Measurements from ENCODE around the gene FMNL3. TPM values are rescaled to one million over a fixed set of nuclear protein-coding genes. Genes with fewer than 3 reads are reported as not detected.

Gene FMNL3
- total RNA-seq, 4 donors from 2014 or later, result 9.6 to 14.6 (median 12.8) TPM

- no peak overlapping the region for H3K4me3 ChIP-seq
- no peaks in the 10 kb centered on the region for H3K9me3 ChIP-seq
- DNase-seq (ENCODE audit: extremely low spot score), result no peak
- TF ChIP-seq CTCF (IDR thresholded peaks at IDR 0.05), result no peak
- TF ChIP-seq POLR2A (IDR thresholded peaks at IDR 0.05; ENCODE audit: low read depth), result no peak
- no peak for TF ChIP-seq POLR2AphosphoS5 (IDR thresholded peaks at IDR 0.05)
- TF ChIP-seq EP300 (IDR thresholded peaks at IDR 0.05), result no peak
- no peak overlapping the region for H3K27ac ChIP-seq (replicated peaks in 1 of 4)
- no peaks in the 10 kb centered on the region for H3K36me3 ChIP-seq
- H3K27me3 ChIP-seq, result no peaks in the 10 kb centered on the region
- H3K4me1 ChIP-seq, result peaks cover 20 to 28% (median 21%) of the 10 kb centered on the region in 4 donors
- intact Hi-C loops (cut with DNase I), result no loop called here
Observed at GRCh38 chr12:49696723-49697122, 10.5 kb downstream of the FMNL3 start.

- Histone ChIP-seq H3K9me3 (no peaks in the 10 kb centered on the region), H3K36me3 (no peaks in the 10 kb centered on the region), H3K27ac (replicated peaks in 1 of 4) (no peak overlapping the region), H3K27me3 (no peaks in the 10 kb centered on the region), H3K4me1 (peaks cover 13 to 23% (median 19%) of the 10 kb centered on the region in 4 donors), H3K4me3 (no peak overlapping the region)
- intact Hi-C loops (cut with DNase I), result no loop called here
- 86% methylated on average over 5 of the region's 8 CpGs for WGBS
- DNase-seq (ENCODE audit: extremely low spot score), result no peak
- TF ChIP-seq POLR2AphosphoS5 (IDR thresholded peaks at IDR 0.05), result no peak
- no peak for TF ChIP-seq POLR2A (IDR thresholded peaks at IDR 0.05; ENCODE audit: low read depth)
- no peak for TF ChIP-seq EP300 (IDR thresholded peaks at IDR 0.05)
- TF ChIP-seq CTCF (IDR thresholded peaks at IDR 0.05), result no peak
Observed at GRCh38 chr12:49693931-49694444, 13.2 kb downstream of the FMNL3 start.

GRCh38 chr12:49692851-49693250 is 14.4 kb downstream of the FMNL3 start:
- no peaks in the 10 kb centered on the region for H3K36me3 ChIP-seq
- no peaks in the 10 kb centered on the region for H3K27me3 ChIP-seq
- no peak overlapping the region for H3K4me3 ChIP-seq
- no peak overlapping the region for H3K27ac ChIP-seq (replicated peaks in 1 of 4)
- TF ChIP-seq POLR2A (IDR thresholded peaks at IDR 0.05; ENCODE audit: low read depth) (no peak), POLR2AphosphoS5 (IDR thresholded peaks at IDR 0.05) (no peak), CTCF (IDR thresholded peaks at IDR 0.05) (no peak)
- H3K4me1 ChIP-seq, result peaks cover 4 to 16% (median 9%) of the 10 kb centered on the region in 4 donors
- no peaks in the 10 kb centered on the region for H3K9me3 ChIP-seq
- intact Hi-C loops (cut with DNase I), result no loop called here
- WGBS, result 75% methylated on average over 3 of the region's 3 CpGs
- DNase-seq (ENCODE audit: extremely low spot score), result no peak

GRCh38 chr12:49689785-49690184 is 17.4 kb downstream of the FMNL3 start:
- DNase-seq (ENCODE audit: extremely low spot score), result no peak
- no peak for TF ChIP-seq POLR2AphosphoS5 (IDR thresholded peaks at IDR 0.05)
- TF ChIP-seq POLR2A (IDR thresholded peaks at IDR 0.05; ENCODE audit: low read depth), result no peak
- no peak for TF ChIP-seq CTCF (IDR thresholded peaks at IDR 0.05)
- no peak for TF ChIP-seq EP300 (IDR thresholded peaks at IDR 0.05)
- H3K27ac ChIP-seq (replicated peaks in 1 of 4), result no peak overlapping the region
- intact Hi-C loops (cut with DNase I), result no loop called here
- no peaks in the 10 kb centered on the region for H3K9me3 ChIP-seq
- H3K27me3 ChIP-seq, result no peaks in the 10 kb centered on the region
- peaks cover 4 to 9% (median 7%) of the 10 kb centered on the region in 4 donors for H3K4me1 ChIP-seq
- H3K36me3 ChIP-seq, result no peaks in the 10 kb centered on the region
- H3K4me3 ChIP-seq, result no peak overlapping the region

GRCh38 chr12:49689237-49689636 is 18.0 kb downstream of the FMNL3 start:
- intact Hi-C loops (cut with DNase I), result no loop called here
- TF ChIP-seq POLR2AphosphoS5 (IDR thresholded peaks at IDR 0.05), result no peak
- no peak for TF ChIP-seq POLR2A (IDR thresholded peaks at IDR 0.05; ENCODE audit: low read depth)
- TF ChIP-seq EP300 (IDR thresholded peaks at IDR 0.05), result no peak
- no peak for TF ChIP-seq CTCF (IDR thresholded peaks at IDR 0.05)
- H3K4me3 ChIP-seq, result no peak overlapping the region
- DNase-seq (ENCODE audit: extremely low spot score), result no peak
- H3K27ac ChIP-seq (replicated peaks in 1 of 4), result no peak overlapping the region
- no peaks in the 10 kb centered on the region for H3K9me3 ChIP-seq
- H3K4me1 ChIP-seq, result peaks cover 3 to 11% (median 10%) of the 10 kb centered on the region in 4 donors
- H3K36me3 ChIP-seq, result no peaks in the 10 kb centered on the region
- H3K27me3 ChIP-seq, result no peaks in the 10 kb centered on the region
- 88% methylated on average over 2 of the region's 2 CpGs for WGBS

All from esophagus muscularis mucosa (tissue), 4 donors.